SK-N-SH treated with all-trans-retinoic acid at 6 μM for 48 hours (cell line): ENCODE data around the gene GTF2IRD1.
A peak's percentile ranks its signal among the peaks of the same experiment; 100 is the strongest.
"Not testable (repeated sequence)": the region's sequence is repeated elsewhere in the genome, so short reads cannot be mapped to it uniquely, and the experiment has no call there.

Experiments used
- ATAC-seq: fragments of 200-7000 bp; cut with Tn5 transposase; 3 replicates; pipeline ENCODE4 v1.9.1; 2020; ENCODE audit warnings: mild to moderate bottlenecking, moderate library complexity
- ARNTL ChIP-seq: fragments of 450-650 bp; formaldehyde crosslinking; IDR thresholded peaks from 2 replicates; pipeline ENCODE4 v1.5.0; 2020; ENCODE audit warnings: low read depth, mild to moderate bottlenecking, moderate library complexity, borderline replicate concordance
- BACH2 ChIP-seq: fragments of 250-450 bp; sonication (Bioruptor Pico); IDR thresholded peaks from 2 replicates; pipeline ENCODE4 v1.9.0; 2021; ENCODE audit warnings: mild to moderate bottlenecking, borderline replicate concordance
- CREB5 ChIP-seq: fragments of 250-450 bp; sonication (Bioruptor Pico); IDR thresholded peaks from 2 replicates; pipeline ENCODE4 v1.5.1; 2020; ENCODE audit warnings: low read depth, mild to moderate bottlenecking, moderate library complexity
- CSDC2 ChIP-seq: fragments of 250-450 bp; sonication (Bioruptor Pico); IDR thresholded peaks from 2 replicates; pipeline ENCODE4 v1.5.0; 2020; ENCODE audit warnings: mild to moderate bottlenecking, moderate library complexity
- CSRNP3 ChIP-seq: fragments of 250-450 bp; sonication (Bioruptor Pico); IDR thresholded peaks from 2 replicates; pipeline ENCODE4 v1.5.1; 2021; ENCODE audit warnings: mild to moderate bottlenecking, moderate library complexity
- ESRRG ChIP-seq: fragments of 250-450 bp; sonication (Bioruptor Pico); IDR thresholded peaks from 2 replicates; pipeline ENCODE4 v1.6.1; 2021; ENCODE audit warnings: mild to moderate bottlenecking
- ISL1 ChIP-seq: fragments of 250-450 bp; sonication (Bioruptor Pico); IDR thresholded peaks from 2 replicates; pipeline ENCODE4 v2.1.2; 2022; ENCODE audit warnings: mild to moderate bottlenecking, moderate library complexity
- OSR1 ChIP-seq: fragments of 250-450 bp; sonication (Bioruptor Pico); IDR thresholded peaks from 2 replicates; pipeline ENCODE4 v1.8.0; 2022; ENCODE audit warnings: moderate library complexity, mild to moderate bottlenecking, inconsistent platforms
- PATZ1 ChIP-seq: fragments of 250-450 bp; sonication (Bioruptor Pico); IDR thresholded peaks from 2 replicates; pipeline ENCODE4 v1.8.0; 2020; ENCODE audit warnings: mild to moderate bottlenecking, moderate library complexity, borderline replicate concordance
- POU6F1 ChIP-seq: fragments of 250-450 bp; sonication (Bioruptor Pico); IDR thresholded peaks from 2 replicates; pipeline ENCODE4 v1.8.0; 2021; ENCODE audit warnings: low read depth, mild to moderate bottlenecking, moderate library complexity, borderline replicate concordance
- PPARA ChIP-seq: fragments of 250-450 bp; sonication (Bioruptor Pico); IDR thresholded peaks from 2 replicates; pipeline ENCODE4 v1.5.0; 2020; ENCODE audit warnings: mild to moderate bottlenecking, borderline replicate concordance
- RARB ChIP-seq: fragments of 250-450 bp; sonication (Bioruptor Pico); IDR thresholded peaks from 2 replicates; pipeline ENCODE4 v1.8.0; 2021; ENCODE audit warnings: mild to moderate bottlenecking, moderate library complexity
- SNAI2 ChIP-seq: fragments of 250-450 bp; sonication (Bioruptor Pico); IDR thresholded peaks from 2 replicates; pipeline ENCODE4 v1.5.0; 2020; ENCODE audit warnings: mild to moderate bottlenecking, moderate library complexity
- TCF4 ChIP-seq: fragments of 250-450 bp; sonication (Bioruptor Pico); IDR thresholded peaks from 2 replicates; pipeline ENCODE4 v1.8.0; 2021; ENCODE audit warnings: mild to moderate bottlenecking, moderate library complexity, borderline replicate concordance
- TOX ChIP-seq: fragments of 250-450 bp; sonication (Bioruptor Pico); IDR thresholded peaks from 2 replicates; pipeline ENCODE4 v1.8.0; 2021; ENCODE audit warnings: mild to moderate bottlenecking, moderate library complexity, borderline replicate concordance
- TSHZ2 ChIP-seq: fragments of 250-450 bp; sonication (Bioruptor Pico); IDR thresholded peaks from 2 replicates; pipeline ENCODE4 v1.5.0; 2020; ENCODE audit warnings: mild to moderate bottlenecking, moderate library complexity
- ZC3H10 ChIP-seq: fragments of 250-450 bp; sonication (Bioruptor Pico); IDR thresholded peaks from 2 replicates; pipeline ENCODE4 v1.5.1; 2021; ENCODE audit warnings: mild to moderate bottlenecking, moderate library complexity
- ZFP3 ChIP-seq: fragments of 250-450 bp; sonication (Bioruptor Pico); IDR thresholded peaks from 2 replicates; pipeline ENCODE4 v1.5.0; 2020; ENCODE audit warnings: mild to moderate bottlenecking, moderate library complexity
- ZNF565 ChIP-seq: fragments of 450-650 bp; formaldehyde crosslinking; conservative IDR thresholded peaks from 2 replicates; pipeline ENCODE4 v1.5.0; 2020; ENCODE audit warnings: low read depth, mild to moderate bottlenecking, moderate library complexity
- ZNF70 ChIP-seq: fragments of 450-650 bp; formaldehyde crosslinking; IDR thresholded peaks from 2 replicates; pipeline ENCODE4 v1.5.0; 2020; ENCODE audit warnings: mild to moderate bottlenecking, moderate library complexity
- ZNF8 ChIP-seq: fragments of 450-650 bp; formaldehyde crosslinking; IDR thresholded peaks from 2 replicates; pipeline ENCODE4 v1.5.0; 2020; ENCODE audit warnings: mild to moderate bottlenecking, moderate library complexity

The GTF2IRD1 gene

GRCh38 chr7:74417419-74417971, 36.2 kb upstream of the GTF2IRD1 start:
- ATAC-seq: peak; percentile 98

GRCh38 chr7:74418076-74418475, 35.6 kb upstream of the GTF2IRD1 start:
- ATAC-seq: no peak
- no peak for TF ChIP-seq OSR1 (CRISPR knock-in tag)
- TF ChIP-seq CSRNP3 (CRISPR knock-in tag): no peak

More at GRCh38 chr7:74417419-74417971, 36.2 kb upstream of the GTF2IRD1 start:
- TF ChIP-seq ARNTL (CRISPR knock-in tag) (no peak), OSR1 (CRISPR knock-in tag) (no peak), PATZ1 (CRISPR knock-in tag) (no peak), ZNF70 (CRISPR knock-in tag) (no peak), BACH2 (CRISPR knock-in tag) (no peak), TCF4 (CRISPR knock-in tag) (no peak), SNAI2 (CRISPR knock-in tag) (no peak), RARB (CRISPR knock-in tag) (no peak), PPARA (CRISPR knock-in tag) (no peak), POU6F1 (CRISPR knock-in tag) (no peak), ZNF565 (no peak), CSDC2 (CRISPR knock-in tag) (no peak), CREB5 (CRISPR knock-in tag) (no peak)

GRCh38 chr7:74418538-74418937, 35.2 kb upstream of the GTF2IRD1 start:
- ATAC-seq: no peak
- TF ChIP-seq TOX (CRISPR knock-in tag): no peak
- no peak for TF ChIP-seq PPARA (CRISPR knock-in tag)
- TF ChIP-seq ZC3H10 (CRISPR knock-in tag): no peak
- no peak for TF ChIP-seq SNAI2 (CRISPR knock-in tag)
- TF ChIP-seq ZFP3 (CRISPR knock-in tag): no peak
- no peak for TF ChIP-seq BACH2 (CRISPR knock-in tag)
- TF ChIP-seq ESRRG (CRISPR knock-in tag): no peak
- TF ChIP-seq ZNF8 (CRISPR knock-in tag): no peak
- no peak for TF ChIP-seq ZNF70 (CRISPR knock-in tag)
- TF ChIP-seq PATZ1 (CRISPR knock-in tag): no peak
- no peak for TF ChIP-seq ISL1 (CRISPR knock-in tag)
- no peak for TF ChIP-seq RARB (CRISPR knock-in tag)
- TF ChIP-seq CREB5 (CRISPR knock-in tag): no peak
- TF ChIP-seq TSHZ2 (CRISPR knock-in tag): no peak
- no peak for TF ChIP-seq ARNTL (CRISPR knock-in tag)
- no peak for TF ChIP-seq TCF4 (CRISPR knock-in tag)

- ATAC-seq: not testable (repeated sequence)
Measured at GRCh38 chr7:74419232-74419631, 34.5 kb upstream of the GTF2IRD1 start.
